MG63 (cell line): ENCODE measurements around the gene SMYD3. TPM values are rescaled to one million over a fixed set of nuclear protein-coding genes. Genes with fewer than 3 reads are reported as not detected.
"Not testable (repeated sequence)": the region's sequence is repeated elsewhere in the genome, so short reads cannot be mapped to it uniquely, and the experiment has no call there.

Experiments
- DNase-seq: peaks from one replicate; pipeline ENCODE4 v3.0.0-alpha.2; 2020
- H3K27me3 ChIP-seq: fragments of 250-450 bp; sonication (Bioruptor Pico); 2 replicates; pipeline ENCODE4 v1.5.1; 2020; ENCODE audit warnings: mild to moderate bottlenecking, moderate library complexity
- H3K36me3 ChIP-seq: fragments of 250-450 bp; sonication (Bioruptor Pico); 2 replicates; pipeline ENCODE4 v1.5.1; 2020; ENCODE audit warnings: mild to moderate bottlenecking, moderate library complexity
- H3K4me3 ChIP-seq: fragments of 250-450 bp; sonication (Bioruptor Pico); 2 replicates; pipeline ENCODE4 v1.5.1; 2020; ENCODE audit warnings: mild to moderate bottlenecking, moderate library complexity
- H3K9me3 ChIP-seq: fragments of 250-450 bp; sonication (Bioruptor Pico); 2 replicates; pipeline ENCODE4 v1.5.1; 2020; ENCODE audit warnings: mild to moderate bottlenecking, moderate library complexity
- total RNA-seq: library from RNA; depleted of rRNA; stranded (reverse); fragments of >200 nt; shearing (Covaris generic); gene quantifications from 2 replicates; pipeline ENCODE4 v1.2.3, GENCODE V29; 2014; ENCODE audit warnings: low replicate concordance

SMYD3 gene
- total RNA-seq, 1 experiment from 2014 or later = 46.6 TPM

DNA sequence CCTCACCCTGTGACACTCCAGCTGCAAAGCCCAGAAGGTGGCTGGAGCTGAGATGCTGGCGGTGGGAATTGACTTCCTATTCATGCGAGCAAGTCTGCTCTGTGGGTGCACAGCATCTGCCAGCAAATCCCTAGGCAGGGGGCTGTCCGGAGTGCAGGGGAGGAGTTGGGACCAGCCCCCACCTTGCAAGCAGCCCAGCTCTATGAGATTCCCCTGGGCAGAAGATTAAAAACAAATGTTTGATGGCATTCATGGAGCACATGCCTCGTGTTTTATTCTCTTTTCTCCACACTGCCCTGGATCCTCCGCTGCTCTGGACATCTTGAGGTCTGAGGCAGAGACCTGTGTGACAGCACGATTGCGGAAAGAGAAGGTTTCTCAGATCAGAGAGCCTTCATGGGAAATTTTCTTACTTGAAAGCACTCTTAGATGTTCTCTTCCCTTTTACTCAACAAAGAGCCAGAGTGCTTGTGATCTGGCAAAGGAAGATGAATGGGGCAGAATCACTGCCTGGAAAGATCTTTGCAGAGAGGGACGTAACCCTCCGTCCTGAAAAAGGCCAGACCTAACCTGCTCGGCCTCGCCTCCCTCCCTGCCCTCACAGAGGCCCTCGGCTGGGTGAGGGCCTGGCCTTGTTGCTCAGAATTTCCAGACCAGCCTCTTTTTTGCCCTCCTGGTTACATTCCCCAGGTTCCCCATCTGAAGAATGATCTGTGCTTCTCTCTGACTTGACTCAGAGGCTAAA lies 755.2 kb downstream of the SMYD3 start:
- H3K9me3 ChIP-seq = no peaks in the 10 kb centered on the region; the same call in 1 of the 2 replicates

DNA sequence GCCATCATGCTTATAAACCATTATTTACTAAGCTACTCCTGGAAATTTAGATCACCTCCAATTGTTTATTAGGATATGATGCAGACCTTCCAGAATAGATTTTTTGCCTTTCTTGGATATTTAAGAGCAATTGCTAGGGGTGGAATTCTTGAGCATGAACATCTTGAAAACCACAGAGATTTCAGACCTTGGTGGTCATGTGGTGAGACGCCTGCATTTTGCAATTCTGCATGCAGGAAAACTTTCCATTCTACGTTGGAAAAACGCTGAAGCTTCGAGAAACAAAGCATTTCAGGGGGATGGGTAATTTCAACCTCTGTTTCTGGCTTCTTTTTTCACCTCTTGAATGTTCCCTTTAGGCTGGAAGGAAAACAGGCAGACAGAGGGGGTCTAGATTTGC lies 756.0 kb downstream of the SMYD3 start:
- H3K36me3 ChIP-seq = no peaks in the 10 kb centered on the region
- H3K9me3 ChIP-seq = no peaks in the 10 kb centered on the region; the same call in 1 of the 2 replicates
- H3K4me3 ChIP-seq = no peak overlapping the region
- H3K27me3 ChIP-seq = no peaks in the 10 kb centered on the region
- no peak for DNase-seq

More for the DNA sequence above, 755.2 kb downstream of the SMYD3 start:
- no peak for DNase-seq
- Histone ChIP-seq H3K4me3 (no peak overlapping the region), H3K36me3 (no peaks in the 10 kb centered on the region), H3K27me3 (no peaks in the 10 kb centered on the region)

DNA sequence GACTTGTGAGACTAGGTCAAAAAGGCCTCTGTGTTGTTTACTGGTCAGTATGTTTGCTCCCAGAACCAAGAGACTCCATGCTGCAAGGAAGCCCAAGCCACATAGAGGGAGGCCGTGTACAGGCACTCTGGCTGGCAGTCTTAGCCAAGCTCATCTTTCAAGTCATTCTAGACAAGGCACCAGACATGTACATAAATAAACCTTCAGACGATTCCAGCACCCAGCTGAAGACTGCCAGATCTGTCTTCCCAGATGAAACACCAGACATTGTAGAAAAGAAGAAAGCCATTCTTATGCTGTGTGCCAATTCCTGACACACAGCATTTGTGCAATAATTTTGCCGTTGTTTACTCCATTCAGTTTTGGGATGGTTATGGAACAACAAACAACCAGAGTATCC lies 756.8 kb downstream of the SMYD3 start:
- Histone ChIP-seq H3K27me3 (no peaks in the 10 kb centered on the region), H3K36me3 (no peaks in the 10 kb centered on the region), H3K9me3 (no peaks in the 10 kb centered on the region; the same call in 1 of the 2 replicates), H3K4me3 (no peak overlapping the region)
- DNase-seq = no peak

DNA sequence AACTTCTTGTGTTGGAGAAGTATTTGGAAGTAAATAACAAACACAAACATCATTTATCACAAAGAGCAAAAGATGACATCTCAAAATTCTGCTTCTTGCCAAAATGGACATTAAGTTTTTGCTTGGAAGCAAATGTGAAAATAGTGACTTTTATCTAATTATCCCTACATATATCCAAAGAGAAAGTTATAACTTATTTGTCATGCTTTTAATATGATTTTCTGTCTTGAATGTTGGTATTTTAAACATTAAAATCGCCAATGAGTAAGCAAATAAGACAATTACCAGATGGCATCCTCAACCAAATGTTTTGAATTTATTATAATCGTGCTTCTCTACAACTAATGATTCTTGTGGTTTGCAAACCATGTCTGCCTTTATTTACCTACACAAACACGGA lies 758.0 kb downstream of the SMYD3 start:
- Histone ChIP-seq H3K36me3 (no peaks in the 10 kb centered on the region), H3K9me3 (no peaks in the 10 kb centered on the region), H3K4me3 (no peak overlapping the region), H3K27me3 (no peaks in the 10 kb centered on the region)
- no peak for DNase-seq

DNA sequence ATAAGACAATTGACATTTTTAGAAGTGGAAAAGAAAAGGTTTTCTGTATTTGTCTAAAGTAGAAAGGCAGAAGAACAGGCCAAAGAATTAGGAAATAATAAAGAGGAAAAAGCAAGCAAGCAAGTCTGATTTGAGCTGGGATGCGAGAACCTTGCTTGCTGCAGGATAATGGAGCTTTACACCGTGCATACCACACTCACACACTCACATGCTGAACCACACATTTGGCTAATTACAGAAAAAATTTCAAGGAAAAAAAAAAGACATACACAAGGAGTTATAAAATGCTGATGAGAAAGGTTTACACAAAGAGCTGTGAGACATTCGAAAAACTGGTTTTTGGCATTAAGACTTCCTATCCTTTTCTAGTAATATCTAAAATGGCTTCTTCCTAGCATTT lies 758.4 kb downstream of the SMYD3 start:
- H3K27me3 ChIP-seq = no peaks in the 10 kb centered on the region
- DNase-seq = no peak
- H3K36me3 ChIP-seq = no peaks in the 10 kb centered on the region
- no peaks in the 10 kb centered on the region for H3K9me3 ChIP-seq
- H3K4me3 ChIP-seq = no peak overlapping the region

DNA sequence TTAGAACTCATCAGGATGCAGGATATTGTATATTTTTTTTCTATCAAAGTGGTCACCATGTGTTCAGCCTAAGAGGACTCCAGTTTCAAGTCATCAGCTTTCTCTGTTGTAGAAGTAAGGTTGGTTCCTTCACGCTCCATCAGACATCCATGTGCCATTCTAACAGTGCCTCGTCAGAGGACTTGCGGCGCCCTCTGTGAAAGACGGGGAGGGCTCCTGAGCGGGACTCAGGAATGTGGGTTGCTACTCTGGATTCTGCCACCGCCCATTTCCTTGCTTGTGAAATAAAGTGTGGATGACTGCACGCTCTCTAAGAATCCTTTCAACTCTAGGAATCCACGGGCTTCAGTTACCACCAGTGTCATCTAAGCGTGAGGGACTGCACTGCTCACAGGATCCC lies 758.8 kb downstream of the SMYD3 start:
- DNase-seq = no peak
- Histone ChIP-seq H3K4me3 (no peak overlapping the region), H3K27me3 (no peaks in the 10 kb centered on the region), H3K36me3 (no peaks in the 10 kb centered on the region), H3K9me3 (no peaks in the 10 kb centered on the region)

DNA sequence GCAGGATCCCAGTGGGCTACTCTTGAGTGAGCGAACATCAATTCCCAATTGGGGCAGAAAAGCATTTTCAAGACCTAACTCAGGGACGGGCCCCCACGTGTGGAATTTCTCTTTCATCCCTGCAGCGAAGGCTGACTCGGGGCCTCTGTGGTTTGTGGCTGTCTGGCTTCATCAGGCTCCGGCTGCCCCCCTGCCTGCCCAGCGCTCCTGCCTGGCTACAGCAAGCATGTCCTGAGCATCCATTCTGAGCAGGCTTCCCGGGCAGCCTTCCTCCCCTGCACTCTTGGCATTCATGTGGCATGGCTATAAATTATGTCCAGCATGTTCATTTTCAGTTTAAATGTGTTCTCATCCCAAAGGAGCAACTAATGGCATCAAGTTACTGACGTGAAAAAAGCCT lies 764.2 kb downstream of the SMYD3 start:
- H3K9me3 ChIP-seq = no peaks in the 10 kb centered on the region
- no peak overlapping the region for H3K4me3 ChIP-seq
- H3K27me3 ChIP-seq = no peaks in the 10 kb centered on the region
- H3K36me3 ChIP-seq = no peaks in the 10 kb centered on the region
- no peak for DNase-seq

DNA sequence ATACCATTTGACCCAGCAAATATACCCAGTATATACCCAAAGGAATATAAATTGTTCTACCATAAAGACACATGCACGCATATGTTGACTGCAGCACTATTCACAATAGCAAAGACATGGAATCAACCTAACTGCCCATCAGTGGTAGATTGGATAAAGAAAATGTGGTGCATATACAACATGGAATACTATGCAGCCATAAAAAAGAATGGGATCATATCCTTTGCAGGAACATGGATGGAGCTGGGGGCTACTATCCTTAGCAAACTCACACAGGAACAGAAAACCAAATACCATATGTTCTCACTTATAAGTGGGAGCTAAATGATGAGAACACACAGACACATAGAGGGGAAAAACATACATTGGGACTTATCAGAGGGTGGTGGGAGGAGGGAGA lies 766.7 kb downstream of the SMYD3 start:
- not testable (repeated sequence) for H3K9me3 ChIP-seq, H3K36me3 ChIP-seq, H3K4me3 ChIP-seq, H3K27me3 ChIP-seq, DNase-seq

DNA sequence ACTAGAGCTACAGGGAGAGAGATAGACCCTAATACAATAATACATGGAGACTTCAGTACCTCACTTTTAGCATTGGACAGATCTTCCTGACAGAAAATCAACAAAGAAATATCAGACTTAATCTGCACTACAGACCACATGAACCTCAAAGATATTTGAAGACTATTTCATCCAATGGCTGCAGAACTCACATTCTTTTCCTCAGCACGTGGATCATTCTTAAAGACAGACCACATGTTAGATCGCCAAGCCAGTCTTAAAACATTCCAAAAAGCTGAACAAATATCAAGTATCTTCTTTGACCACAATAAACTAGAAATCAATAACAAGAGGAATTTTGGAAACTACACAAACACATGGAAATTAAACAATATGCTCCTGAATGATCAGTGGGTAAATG lies 776.3 kb downstream of the SMYD3 start:
- DNase-seq = no peak
- H3K36me3 ChIP-seq = no peaks in the 10 kb centered on the region

DNA sequence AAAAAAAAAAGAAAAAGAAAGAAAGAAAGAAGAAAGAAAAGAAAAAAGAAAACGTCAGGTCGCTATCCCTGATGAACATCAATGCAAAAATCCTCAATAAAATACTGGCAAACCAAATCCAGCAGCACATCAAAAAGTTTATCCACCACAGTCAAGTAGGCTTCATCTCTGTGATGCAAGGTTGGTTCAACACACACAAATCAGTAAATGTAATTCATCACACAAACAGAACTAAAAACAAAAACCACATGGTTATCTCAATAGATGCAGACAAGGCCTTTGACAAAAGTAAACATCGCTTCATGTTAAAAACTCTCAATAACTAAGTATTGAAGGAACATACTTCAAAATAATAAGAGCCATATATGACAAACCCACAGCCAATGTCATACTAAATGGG lies 779.0 kb downstream of the SMYD3 start:
- peaks cover 20% of the 10 kb centered on the region for H3K9me3 ChIP-seq
- H3K27me3 ChIP-seq, H3K4me3 ChIP-seq, H3K36me3 ChIP-seq, DNase-seq: not testable (repeated sequence)

More for the DNA sequence above, 776.3 kb downstream of the SMYD3 start:
- no peaks in the 10 kb centered on the region for H3K27me3 ChIP-seq
- no peak overlapping the region for H3K4me3 ChIP-seq
- peaks cover 20% of the 10 kb centered on the region for H3K9me3 ChIP-seq

DNA sequence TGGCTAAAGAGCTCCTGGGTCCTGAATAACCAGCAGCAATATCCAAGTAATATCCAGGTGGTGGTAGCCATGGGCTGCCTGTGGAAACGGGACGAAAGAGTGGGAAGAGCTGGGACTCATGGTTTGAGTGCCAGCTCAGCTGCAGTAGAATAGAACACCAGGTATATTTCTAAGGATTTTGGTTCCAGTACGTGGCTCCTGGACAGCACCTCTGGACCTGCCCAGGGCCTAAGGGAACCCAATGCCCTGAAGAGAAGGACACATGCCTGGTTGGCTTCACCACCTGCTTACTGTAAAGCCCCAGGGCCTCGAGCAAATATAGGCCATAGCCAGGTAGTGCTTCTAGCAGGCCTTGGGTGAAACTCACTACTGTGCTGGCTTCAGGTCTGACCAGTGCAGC lies 785.6 kb downstream of the SMYD3 start:
- no peak for DNase-seq
- Histone ChIP-seq H3K36me3 (no peaks in the 10 kb centered on the region), H3K9me3 (no peaks in the 10 kb centered on the region; the same call in 1 of the 2 replicates)

DNA sequence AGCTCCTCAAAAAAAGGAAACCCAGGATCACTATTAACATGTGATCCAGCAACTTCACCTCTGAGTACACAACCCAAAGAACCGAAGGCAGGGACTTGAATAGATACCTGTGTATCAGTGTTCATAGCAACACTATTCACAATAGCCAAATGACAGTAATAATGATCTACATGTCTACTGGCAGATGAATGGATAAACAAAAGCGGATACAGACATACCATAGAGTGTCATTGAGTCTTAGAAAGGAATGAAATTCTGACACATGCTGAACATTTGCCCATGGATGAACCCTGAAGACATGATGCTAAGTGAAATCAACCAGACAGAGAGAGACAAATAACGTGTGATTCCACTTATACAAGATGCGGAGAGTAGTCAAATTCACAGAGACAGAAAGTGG lies 788.1 kb downstream of the SMYD3 start:
- no peaks in the 10 kb centered on the region; the same call in 1 of the 2 replicates for H3K9me3 ChIP-seq
- H3K27me3 ChIP-seq = no peaks in the 10 kb centered on the region
- H3K36me3 ChIP-seq = no peaks in the 10 kb centered on the region
- H3K4me3 ChIP-seq = no peak overlapping the region
- no peak for DNase-seq

More for the DNA sequence above, 785.6 kb downstream of the SMYD3 start:
- no peaks in the 10 kb centered on the region for H3K27me3 ChIP-seq
- H3K4me3 ChIP-seq = no peak overlapping the region

DNA sequence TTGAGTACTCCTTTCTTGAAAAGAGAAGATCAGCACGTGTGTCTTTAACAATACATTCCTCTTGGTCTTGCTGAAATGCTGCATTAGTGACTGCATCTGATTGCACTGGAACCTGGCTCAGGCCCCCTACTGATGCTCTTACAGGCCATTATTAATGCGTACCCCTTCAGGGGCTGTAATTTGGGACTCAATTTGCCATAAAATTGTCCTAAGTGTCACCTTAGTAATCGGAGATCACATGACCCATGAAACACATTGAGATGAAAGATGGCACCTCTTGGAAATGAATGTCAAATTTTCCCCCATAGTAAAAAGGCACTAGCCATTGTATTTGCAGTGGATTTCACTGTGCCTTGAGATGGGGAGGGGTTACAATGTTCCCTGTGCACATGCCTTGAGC lies 789.0 kb downstream of the SMYD3 start:
- H3K4me3 ChIP-seq = no peak overlapping the region
- H3K27me3 ChIP-seq = no peaks in the 10 kb centered on the region
- DNase-seq = no peak
- H3K9me3 ChIP-seq = no peaks in the 10 kb centered on the region; the same call in 1 of the 2 replicates
- H3K36me3 ChIP-seq = no peaks in the 10 kb centered on the region

DNA sequence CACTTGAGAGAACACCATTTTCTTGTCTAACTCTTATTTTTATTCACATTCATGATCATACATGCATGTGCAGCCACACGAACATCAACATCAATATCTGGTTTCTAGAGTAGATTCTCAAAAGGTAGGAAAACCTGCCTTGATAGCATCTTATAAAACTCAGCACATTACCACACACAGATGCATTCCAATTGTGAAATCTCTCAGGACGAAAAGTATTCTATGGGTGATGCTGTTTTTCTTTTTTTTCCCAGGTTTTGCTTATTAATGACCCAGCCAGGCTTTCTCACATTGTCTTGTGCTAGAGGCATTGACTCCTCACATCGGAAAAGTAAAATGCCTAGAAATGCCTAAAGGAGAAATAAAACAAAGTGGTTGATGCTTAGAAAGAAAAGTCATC lies 789.5 kb downstream of the SMYD3 start:
- no peaks in the 10 kb centered on the region for H3K27me3 ChIP-seq
- no peaks in the 10 kb centered on the region; the same call in 1 of the 2 replicates for H3K9me3 ChIP-seq
- no peak for DNase-seq
- no peaks in the 10 kb centered on the region for H3K36me3 ChIP-seq
- no peak overlapping the region for H3K4me3 ChIP-seq

DNA sequence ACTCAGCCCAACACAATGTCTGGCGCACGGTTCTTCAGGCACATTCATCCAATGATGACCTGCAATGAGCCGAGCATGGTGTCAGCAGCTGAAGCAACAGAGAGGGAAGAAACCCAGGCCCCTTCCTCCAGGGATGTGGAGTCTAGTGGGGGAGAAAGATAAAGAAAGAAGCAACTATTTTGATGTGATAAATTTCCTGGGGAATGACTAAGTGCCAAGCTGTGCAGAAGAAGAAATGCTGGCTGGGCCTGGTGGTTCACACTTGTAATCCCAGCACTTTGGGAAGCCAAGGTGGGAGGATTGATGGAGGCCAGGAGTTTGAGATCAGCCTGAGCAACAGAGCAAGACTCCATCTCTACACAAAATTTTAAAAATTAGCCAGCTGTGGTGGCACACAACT lies 790.5 kb downstream of the SMYD3 start:
- H3K36me3 ChIP-seq = no peaks in the 10 kb centered on the region
- H3K9me3 ChIP-seq = no peaks in the 10 kb centered on the region; the same call in 1 of the 2 replicates
- no peaks in the 10 kb centered on the region for H3K27me3 ChIP-seq
- no peak for DNase-seq
- H3K4me3 ChIP-seq = no peak overlapping the region

DNA sequence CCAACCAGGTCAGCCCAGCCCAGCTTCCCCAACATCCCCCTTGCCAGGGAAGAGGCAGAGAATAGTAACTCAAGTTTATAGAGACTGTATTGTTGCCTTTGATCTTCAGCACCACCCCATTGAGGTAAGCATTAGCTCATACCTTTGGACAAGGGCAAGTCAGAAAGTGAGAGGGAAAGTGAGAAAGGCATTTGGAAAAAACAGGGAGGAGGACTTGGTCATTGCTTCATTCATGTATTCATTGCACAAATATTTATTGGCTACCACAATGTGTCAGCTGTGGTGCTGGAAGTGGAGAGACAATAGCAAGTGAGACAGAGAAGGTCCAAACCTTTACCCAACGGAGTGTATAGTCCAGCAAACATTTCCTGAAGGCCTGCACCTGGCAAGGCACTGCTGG lies 791.1 kb downstream of the SMYD3 start:
- Histone ChIP-seq H3K36me3 (no peaks in the 10 kb centered on the region), H3K9me3 (no peaks in the 10 kb centered on the region; the same call in 1 of the 2 replicates), H3K4me3 (no peak overlapping the region), H3K27me3 (no peaks in the 10 kb centered on the region)
- DNase-seq = peak; percentile 41

DNA sequence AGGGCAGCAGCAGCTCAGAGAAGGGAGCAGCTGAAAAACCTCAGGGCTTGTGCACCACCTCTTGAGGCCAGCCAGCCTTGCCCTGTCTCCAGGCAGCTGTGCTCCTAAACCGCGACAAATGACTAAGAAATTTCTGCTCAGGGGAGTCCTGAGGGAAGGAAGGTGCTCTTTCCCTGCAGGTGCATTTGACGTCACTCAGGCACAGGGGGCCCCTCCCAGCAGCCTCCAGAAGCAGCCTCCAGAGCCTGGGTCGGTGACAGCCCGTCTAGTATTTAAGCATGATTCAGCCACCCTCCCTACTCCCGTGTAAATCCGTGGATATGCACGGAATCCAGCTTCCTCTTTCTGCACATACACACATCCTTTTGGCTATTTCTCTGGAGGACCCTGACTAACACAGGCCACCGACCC lies 791.8 kb downstream of the SMYD3 start:
- Histone ChIP-seq H3K9me3 (no peaks in the 10 kb centered on the region; the same call in 1 of the 2 replicates), H3K27me3 (no peaks in the 10 kb centered on the region), H3K36me3 (no peaks in the 10 kb centered on the region), H3K4me3 (no peak overlapping the region)
- DNase-seq = peak; percentile 26

DNA sequence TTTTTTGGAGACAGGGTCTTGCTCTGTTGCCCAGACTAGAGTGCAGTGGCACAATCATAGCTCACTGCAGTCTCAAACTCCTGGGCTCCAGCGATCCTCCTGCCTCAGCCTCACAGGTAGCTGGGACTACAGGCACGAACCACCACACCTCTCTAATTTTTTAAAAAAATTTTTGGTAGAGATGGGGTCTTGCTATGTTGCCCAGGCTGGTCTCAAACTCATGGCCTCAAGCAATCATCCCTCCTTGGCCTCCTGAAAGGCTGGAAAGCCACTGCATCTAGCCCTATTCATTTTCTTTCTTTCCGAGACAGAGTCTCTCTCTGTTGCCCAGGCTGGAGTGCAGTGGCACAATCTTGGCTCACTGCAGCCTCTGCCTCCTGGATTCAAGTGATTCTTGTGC lies 793.1 kb downstream of the SMYD3 start:
- not testable (repeated sequence) for H3K36me3 ChIP-seq, DNase-seq, H3K27me3 ChIP-seq, H3K4me3 ChIP-seq, H3K9me3 ChIP-seq
